SK-MEL-5 (cell line): ENCODE measurements around the gene TUBGCP5. TPM values are rescaled to one million over a fixed set of nuclear protein-coding genes. Genes with fewer than 3 reads are reported as not detected.
"Not testable (repeated sequence)": the region's sequence is repeated elsewhere in the genome, so short reads cannot be mapped to it uniquely, and the experiment has no call there.

Experiments
- DNase-seq: peaks from one replicate; pipeline ENCODE4 v3.0.0-alpha.2; 2016; ENCODE audit warnings: low read depth, low spot score
- in situ Hi-C: cut with HindIII; loops from 2 replicates; pipeline ENCODE4 v1.10.0; 2016; ENCODE audit warnings: low sequenced_read_pairs, high pct_unique_total_duplicates, low pct_unique_long_range_greater_than_20kb
- polyA plus RNA-seq, 2 experiments: library from polyadenylated mRNA; depleted of rRNA; stranded (reverse); fragments of >200 nt; gene quantifications; 2 replicates each; pipeline ENCODE4 v1.2.3, GENCODE V29; 2015
- total RNA-seq: library from RNA; depleted of rRNA; stranded (reverse); fragments of >200 nt; shearing (Covaris generic); gene quantifications from 2 replicates; pipeline ENCODE4 v1.2.3, GENCODE V29; 2014; rRNA removed

TUBGCP5 gene
- 19.9 and 22.9 TPM in 2 replicates for total RNA-seq
- polyA plus RNA-seq (2015; cell fraction: cytosol; rRNA removed) = 10.0 and 14.0 TPM in 2 replicates
- 26.5 and 50.0 TPM in 2 replicates for polyA plus RNA-seq (2015; cell fraction: nucleus; rRNA removed)

DNA sequence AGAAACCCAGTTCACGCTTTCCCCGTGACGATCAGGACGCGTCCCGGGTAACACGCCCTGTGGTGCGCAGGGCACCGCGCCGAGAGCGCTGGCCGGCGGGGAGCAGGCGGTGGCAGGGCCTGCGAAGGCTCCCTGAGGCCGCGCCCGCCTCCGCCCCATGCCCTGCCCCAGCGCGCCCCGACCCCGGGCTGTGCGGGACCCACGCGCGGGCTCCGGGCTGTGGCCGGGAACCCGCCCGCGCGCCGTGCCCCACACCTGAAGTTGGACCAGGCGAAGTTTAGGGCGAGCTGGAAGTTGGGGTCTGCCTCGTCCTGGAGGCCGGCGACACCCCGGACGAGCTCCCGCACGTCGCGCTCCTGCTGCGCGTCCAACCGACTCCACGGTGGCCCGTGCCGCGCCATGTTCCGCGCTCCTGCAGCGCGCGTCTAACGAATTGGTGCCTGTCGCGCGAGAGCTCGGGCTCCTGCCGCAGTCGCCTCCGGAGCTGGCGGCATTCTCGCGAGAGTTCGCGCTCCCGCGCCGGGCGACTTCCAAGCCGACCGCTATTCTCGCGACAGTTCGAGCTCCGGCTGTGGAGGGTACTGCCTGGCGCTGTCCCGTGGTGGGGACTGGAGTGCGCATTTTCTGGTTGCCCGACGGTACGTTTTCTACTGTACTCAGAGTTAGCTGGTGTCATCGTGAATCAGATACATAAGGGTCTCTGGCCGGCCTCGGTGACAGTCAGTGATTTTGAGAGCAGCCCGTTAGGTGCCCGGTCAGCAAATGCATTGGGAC lies at the start of gene TUBGCP5:
TUBGCP5 (minus strand) TSS at position 427 of the 774 bp plus-strand sequence; CDS start at position 401, 26 bp downstream.
- in situ Hi-C loops = no loop called here

GRCh38 chr15:23083115-23083514 lies 43.7 kb upstream of the TUBGCP5 start:
- no peak for DNase-seq
- in situ Hi-C loops = no loop called here

More for the DNA sequence above, at the start of gene TUBGCP5:
- peak; percentile 96 for DNase-seq

- DNase-seq, in situ Hi-C loops: not testable (repeated sequence)
Measured at GRCh38 chr15:23081996-23082737, 42.8 kb upstream of the TUBGCP5 start.

DNA sequence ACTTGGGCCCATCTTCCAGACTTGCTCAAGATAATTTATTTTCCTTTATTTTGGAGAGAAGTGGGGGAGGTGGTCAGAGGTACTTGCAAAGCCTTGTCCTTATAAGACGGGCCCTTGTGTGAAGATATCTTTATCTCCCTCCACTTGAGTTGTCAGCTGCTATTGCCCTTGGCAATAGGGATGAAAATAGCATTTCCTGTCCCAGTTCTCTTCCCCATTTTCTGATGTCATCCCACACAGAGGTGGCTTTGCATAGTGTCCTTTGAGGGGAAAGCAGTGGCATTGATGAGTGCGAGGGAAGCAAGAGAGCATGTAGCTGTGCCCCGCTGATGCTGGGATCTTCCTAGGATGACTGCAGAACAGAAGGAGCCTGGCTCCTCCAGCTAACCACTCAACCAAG lies 41.9 kb upstream of the TUBGCP5 start:
- in situ Hi-C loops = no loop called here
- DNase-seq = peak; percentile 80

- no peak for DNase-seq
- in situ Hi-C loops = no loop called here
Measured at GRCh38 chr15:23079766-23080165, 40.4 kb upstream of the TUBGCP5 start.

DNA sequence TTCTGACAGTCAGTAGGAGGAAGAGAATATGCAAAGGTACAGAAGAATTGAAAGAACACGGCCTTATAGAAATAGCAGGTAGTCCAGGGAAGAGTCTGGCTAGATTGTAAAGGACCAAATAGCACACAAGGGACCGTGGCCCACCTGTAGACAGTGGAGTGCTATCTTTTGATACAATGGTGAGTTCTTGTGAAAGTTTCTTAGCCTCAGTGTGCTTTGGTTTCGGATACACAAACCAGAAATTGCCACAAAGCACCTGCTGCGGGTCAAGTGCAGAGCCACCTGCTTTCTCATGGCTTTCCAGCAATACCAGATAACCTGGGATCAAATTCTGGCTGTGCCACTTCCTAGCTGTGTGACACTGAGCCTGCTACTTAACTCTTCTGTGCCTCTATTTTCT lies 36.6 kb upstream of the TUBGCP5 start:
- in situ Hi-C loops = no loop called here
- DNase-seq = no peak

DNA sequence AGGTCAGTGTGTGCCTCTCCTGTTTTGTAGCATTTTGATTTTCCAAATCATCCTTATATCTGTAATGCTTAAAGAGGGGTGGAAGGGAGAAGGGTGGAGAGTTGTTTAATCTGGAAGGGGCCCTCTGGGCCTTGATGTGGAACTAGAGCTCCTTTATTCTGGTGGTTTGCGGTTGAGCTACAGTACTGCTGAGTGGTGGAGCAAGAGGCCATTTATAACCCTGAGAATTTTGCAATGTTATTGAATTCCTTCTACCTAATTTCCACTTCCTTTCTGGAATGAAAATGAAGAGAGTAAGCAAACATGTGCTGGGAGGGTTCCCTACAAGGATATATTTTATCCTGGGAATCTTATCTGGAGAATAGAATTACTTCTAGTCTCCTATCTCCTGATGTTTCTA lies 35.3 kb upstream of the TUBGCP5 start:
- DNase-seq = peak; percentile 34
- in situ Hi-C loops = no loop called here

DNA sequence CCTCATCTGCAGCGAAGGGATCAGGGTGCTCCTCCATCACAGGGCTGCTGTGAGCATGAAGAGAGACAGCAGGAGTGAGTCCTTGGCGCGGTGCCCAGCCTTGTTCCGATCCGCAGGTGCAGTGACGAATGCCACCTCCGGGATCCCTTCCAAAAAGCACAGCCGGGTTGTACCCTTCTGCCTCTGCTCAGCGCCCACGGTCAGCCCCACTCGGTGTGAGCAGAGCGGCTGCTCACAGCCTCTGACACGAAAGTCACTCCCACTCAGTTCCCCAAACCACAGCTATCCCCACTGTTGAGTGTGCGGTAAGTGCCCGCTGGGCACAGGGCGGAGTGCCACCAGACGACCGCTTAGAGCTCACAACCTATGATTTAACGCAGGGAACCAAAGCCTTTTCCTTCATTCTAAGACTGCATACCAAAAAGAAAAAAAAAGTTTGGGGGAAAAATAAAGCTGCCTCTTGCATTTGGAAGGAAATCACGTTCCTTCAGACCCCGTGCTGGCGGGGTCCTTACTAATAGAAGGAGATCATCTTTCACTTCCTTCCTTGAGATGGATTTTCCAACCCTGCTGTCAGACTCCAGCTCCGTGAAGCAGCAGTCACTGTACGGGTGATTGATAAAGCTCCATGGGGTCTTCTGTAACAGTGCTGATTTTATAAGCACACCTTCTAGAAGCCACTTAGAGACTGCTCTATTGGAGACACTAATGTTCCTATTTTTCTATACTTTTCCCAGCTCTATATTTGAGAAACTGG lies 34.7 kb upstream of the TUBGCP5 start:
- no peak for DNase-seq
- in situ Hi-C loops = no loop called here

DNA sequence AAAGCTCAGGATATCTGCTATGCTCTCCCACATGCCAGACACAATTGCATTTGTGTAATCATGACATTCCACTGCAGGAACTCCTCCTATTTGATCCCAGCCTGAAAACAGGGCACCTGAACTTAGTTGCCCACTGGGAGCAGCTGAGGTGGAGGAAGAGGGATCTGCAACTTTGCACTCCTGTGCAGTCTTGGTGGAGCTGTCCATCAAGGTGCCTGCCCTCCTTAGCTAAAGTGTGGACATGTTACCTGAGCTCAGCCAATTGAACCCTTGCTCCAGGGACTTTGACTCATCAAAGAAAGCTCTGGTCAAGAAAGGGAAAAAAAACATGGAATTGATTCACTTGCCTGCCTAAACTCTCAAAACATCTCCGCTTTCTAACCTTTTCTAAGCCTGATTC lies 33.3 kb upstream of the TUBGCP5 start:
- no peak for DNase-seq
- in situ Hi-C loops = no loop called here

GRCh38 chr15:23069496-23070166 lies 30.3 kb upstream of the TUBGCP5 start:
- in situ Hi-C loops = no loop called here
- DNase-seq = peak; percentile 31

DNA sequence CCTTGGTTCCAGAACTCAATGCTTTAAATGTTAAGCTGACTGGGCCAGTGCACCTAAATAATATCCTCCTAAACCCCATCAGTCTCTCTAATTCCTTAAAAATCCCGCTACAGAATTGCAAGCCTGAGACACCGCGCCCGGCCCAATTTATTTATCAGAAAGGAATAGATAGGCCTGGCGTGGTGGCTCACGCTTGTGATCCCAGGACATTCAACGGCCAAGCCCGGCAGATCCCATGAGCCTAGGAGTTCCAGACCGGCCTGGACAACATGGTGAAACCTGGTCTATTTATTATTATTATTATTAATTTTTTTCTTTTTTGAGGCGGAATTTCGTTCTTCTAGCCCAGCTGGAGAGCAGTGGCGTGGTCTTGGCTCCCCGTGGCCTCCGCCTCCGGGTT lies 28.0 kb upstream of the TUBGCP5 start:
- in situ Hi-C loops = no loop called here
- no peak for DNase-seq

DNA sequence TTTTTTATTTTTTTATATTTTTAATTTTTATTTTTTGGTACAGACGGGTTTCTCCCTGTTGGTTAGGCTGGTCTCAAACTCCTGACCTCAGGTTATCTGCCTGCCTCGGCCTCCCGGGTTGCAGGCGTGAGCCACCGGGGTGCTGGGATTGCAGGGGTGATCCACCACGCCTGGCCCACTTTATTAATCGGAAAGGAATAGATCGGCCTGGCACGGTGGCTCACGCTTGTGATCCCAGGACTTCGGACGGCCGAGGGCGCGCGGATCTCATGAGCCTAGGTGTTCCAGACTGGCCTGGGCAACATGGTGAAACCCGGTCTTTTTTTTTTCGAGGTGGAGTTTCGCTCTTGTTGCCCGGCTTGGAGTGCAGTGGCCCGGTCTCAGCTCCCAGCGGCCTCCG lies 26.5 kb upstream of the TUBGCP5 start:
- DNase-seq = no peak
- in situ Hi-C loops = no loop called here

- no peak for DNase-seq
- in situ Hi-C loops = no loop called here
Measured at GRCh38 chr15:23064156-23064555, 24.8 kb upstream of the TUBGCP5 start.

DNA sequence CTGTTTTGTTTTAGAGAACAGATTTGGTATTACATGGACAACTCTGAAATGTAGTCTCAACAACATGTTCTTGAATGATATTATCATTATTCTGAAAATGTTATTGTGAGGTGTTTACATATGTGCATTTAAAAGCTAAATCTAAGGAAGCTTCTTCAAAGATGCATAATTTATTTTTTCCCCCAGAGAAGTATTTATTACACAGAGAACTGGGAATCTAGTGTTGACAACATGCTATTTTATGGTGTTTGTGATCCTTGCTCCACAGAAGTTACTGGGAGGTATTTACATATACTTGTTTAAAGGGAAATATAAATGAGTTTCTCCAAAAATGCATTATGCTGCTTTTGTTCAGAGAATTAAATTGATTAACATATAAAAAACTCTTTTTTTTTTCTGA lies 18.3 kb upstream of the TUBGCP5 start:
- in situ Hi-C loops = no loop called here
- no peak for DNase-seq

- DNase-seq = no peak
- in situ Hi-C loops = no loop called here
Measured at GRCh38 chr15:23055316-23055715, 15.9 kb upstream of the TUBGCP5 start.

- no peak for DNase-seq
- in situ Hi-C loops = no loop called here
Measured at GRCh38 chr15:23052522-23052921, 13.2 kb upstream of the TUBGCP5 start.

DNA sequence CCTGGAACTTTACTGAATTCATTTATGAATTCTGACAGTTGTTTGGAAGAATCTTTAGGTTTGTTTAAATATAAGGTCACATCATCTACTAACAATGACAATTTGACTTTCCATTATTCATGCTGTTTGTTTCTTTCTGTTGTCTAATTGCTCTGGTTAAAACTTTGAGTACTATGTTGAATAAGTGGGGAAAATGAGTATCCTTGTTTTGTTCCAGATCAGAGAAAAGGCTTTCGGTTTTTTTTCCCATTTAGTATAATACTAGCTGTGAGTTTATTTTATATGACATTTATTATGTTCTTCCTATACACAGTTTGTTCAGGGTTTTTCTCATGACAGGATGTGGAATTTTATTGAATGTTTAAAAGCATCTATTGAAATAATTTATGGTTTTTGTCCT lies 11.3 kb upstream of the TUBGCP5 start:
- DNase-seq = no peak
- in situ Hi-C loops = no loop called here
